Right atrium auricular region (tissue), 2 donors: ENCODE measurements around the gene EHD4. TPM values are rescaled to one million over a fixed set of nuclear protein-coding genes. Genes with fewer than 3 reads are reported as not detected.

Experiments
- DNase-seq: peaks from one replicate; pipeline ENCODE4 v3.0.0-alpha.2; 2019; ENCODE audit warnings: low spot score
- H3K27ac ChIP-seq, 2 donors: fragments of 200-600 bp; sonication (generic); 1 replicate in 1 of 2; 2 replicates in 1 of 2; pipeline ENCODE4 v1.5.1; 2016 to 2019
- H3K27me3 ChIP-seq, 2 donors: fragments of 200-600 bp; sonication (generic); one replicate each; pipeline versions ENCODE4 v1.5.1 to v1.6.0; 2017 to 2019
- H3K36me3 ChIP-seq: fragments of 200-600 bp; sonication (generic); one replicate; pipeline ENCODE4 v1.5.1; 2016
- H3K4me1 ChIP-seq, 2 donors: fragments of 200-600 bp; sonication (generic); one replicate each; pipeline versions ENCODE4 v1.5.1 to v1.6.0; 2017 to 2019
- H3K4me3 ChIP-seq, 2 donors: fragments of 200-600 bp; sonication (generic); 1 replicate in 1 of 2; 2 replicates in 1 of 2; pipeline ENCODE4 v1.5.1; 2017 to 2019; ENCODE audit warnings: mild to moderate bottlenecking in 1 of 2, moderate library complexity in 1 of 2
- H3K9me3 ChIP-seq, 2 donors: fragments of 200-600 bp; sonication (generic); one replicate each; pipeline ENCODE4 v1.5.1; 2019
- CTCF ChIP-seq, 2 donors: fragments of 200-600 bp; sonication (generic); IDR thresholded peaks; one replicate each; pipeline ENCODE4 v1.5.1; 2019; ENCODE audit warnings: antibody characterized with exemption in 2 of 2
- total RNA-seq, 2 donors: library from RNA; depleted of rRNA; stranded (reverse); fragments of >200 nt; gene quantifications; one replicate each; pipeline ENCODE4 v1.1.0, GENCODE V29; 2016

Gene EHD4
- total RNA-seq, 2 donors from 2014 or later, result 22.2 to 26.3 TPM

DNA sequence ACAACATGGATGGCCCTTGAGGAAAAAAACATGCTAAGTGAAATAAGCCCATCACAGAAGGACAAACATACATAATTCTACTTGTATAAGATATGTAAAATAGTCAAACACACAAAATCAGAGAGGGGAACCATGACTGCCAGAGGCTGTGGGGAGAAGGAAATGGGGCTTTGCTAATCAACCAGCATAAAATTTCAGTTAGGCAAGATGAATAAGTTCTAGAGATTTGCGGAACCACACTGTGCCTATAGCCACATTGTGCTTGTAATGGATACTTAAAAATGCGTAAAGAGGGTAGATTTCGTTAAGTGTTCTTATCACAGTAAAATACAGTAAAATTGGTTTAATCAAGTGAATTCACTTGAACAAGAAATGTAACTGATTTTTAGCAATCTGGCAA, 44.8 kb downstream of the EHD4 start:
- TF ChIP-seq CTCF (IDR thresholded peaks at IDR 0.05), result no peak
- Histone ChIP-seq H3K27me3 (no peaks in the 10 kb centered on the region), H3K9me3 (no peaks in the 10 kb centered on the region), H3K27ac (peak overlapping the region; percentile 72 to 77), H3K4me3 (no peak overlapping the region), H3K4me1 (peaks cover 0 to 75% of the 10 kb centered on the region in 2 donors), H3K36me3 (no peaks in the 10 kb centered on the region)
- no peak for DNase-seq

DNA sequence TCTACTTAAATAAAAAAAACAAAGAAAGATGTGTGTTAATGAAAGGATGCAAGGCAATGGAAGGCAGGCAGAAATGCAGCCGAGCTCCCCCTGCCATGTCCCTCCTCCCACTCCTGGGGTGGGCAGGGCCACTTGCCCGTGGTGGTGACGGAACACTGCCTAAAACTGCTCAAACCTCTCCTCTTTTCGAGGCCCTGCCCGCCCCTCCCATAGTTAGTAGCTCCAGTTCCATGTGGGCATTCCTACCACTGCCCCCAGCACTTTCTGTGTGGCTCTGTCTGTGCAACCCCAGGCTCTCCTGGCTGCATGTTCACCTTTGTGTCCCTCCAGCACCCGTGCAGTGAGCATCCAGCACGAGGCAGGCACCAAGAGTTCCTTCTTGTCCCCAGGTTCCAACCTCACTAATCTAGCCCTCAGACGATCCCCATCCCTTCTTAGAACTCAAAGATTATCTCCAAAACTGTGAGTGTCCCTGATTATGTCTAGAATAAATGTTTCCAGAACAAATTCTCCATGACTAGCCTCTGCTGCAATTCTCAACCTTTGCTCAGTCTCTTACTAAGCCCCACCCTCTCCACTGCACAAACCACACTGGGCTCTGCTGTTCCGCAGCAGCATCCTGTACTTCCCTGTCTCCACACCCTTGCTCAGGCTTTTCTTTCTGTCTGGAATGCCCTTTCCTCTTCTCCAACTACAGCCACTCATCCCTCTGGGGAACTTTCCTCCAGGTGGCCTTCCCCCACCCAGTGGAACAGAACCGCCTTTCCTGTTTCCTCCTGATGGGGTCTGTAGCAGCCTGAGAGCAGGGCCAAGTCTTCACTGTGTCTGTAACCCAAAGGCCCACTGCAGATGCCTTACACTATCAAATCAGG, 45.9 kb downstream of the EHD4 start:
- H3K4me1 ChIP-seq, result peaks cover 0 to 71% of the 10 kb centered on the region in 2 donors
- H3K27me3 ChIP-seq, result no peaks in the 10 kb centered on the region
- TF ChIP-seq CTCF (IDR thresholded peaks at IDR 0.05), result no peak
- no peaks in the 10 kb centered on the region for H3K9me3 ChIP-seq
- H3K27ac ChIP-seq, result peak overlapping the region; percentile 5 to 31
- no peaks in the 10 kb centered on the region for H3K36me3 ChIP-seq
- DNase-seq, result no peak
- H3K4me3 ChIP-seq, result no peak overlapping the region

GRCh38 chr15:41925086-41925608, 47.2 kb downstream of the EHD4 start:
- no peak for DNase-seq
- no peak for TF ChIP-seq CTCF (IDR thresholded peaks at IDR 0.05)
- Histone ChIP-seq H3K4me1 (peaks cover 0 to 71% of the 10 kb centered on the region in 2 donors), H3K27me3 (no peaks in the 10 kb centered on the region), H3K9me3 (no peaks in the 10 kb centered on the region), H3K36me3 (no peaks in the 10 kb centered on the region), H3K4me3 (no peak overlapping the region), H3K27ac (no peak overlapping the region)

DNA sequence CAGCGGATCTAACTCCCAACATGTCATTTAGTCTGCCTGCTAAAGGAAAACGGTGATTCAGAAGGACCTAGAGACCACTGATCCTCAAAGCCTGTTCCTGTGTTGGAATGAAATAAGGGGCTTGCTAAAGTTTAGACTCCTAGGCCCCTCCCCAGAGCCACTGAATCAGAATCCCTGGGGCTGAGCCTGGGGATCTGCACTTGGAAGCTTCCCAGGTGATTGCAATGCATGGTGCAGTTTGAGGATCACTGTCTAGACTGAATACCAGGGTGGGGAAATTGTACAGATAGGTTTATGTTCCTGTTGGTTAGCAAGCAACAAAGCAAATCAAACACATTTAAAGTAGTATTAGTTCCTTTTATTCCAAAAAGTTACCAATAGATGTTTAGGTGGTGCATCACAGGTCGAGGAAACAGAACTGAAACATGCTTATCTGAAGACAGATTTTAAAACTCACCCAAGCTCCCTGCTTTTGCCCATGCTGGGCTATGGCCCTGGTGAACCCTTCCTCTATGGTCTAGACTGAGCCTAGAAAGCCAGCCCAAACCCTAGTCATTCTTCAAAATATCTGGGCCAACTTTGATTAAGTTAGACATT, 48.9 kb downstream of the EHD4 start:
- H3K27me3 ChIP-seq, result no peaks in the 10 kb centered on the region
- DNase-seq, result no peak
- no peak overlapping the region for H3K4me3 ChIP-seq
- H3K4me1 ChIP-seq, result peaks cover 0 to 71% of the 10 kb centered on the region in 2 donors
- H3K9me3 ChIP-seq, result no peaks in the 10 kb centered on the region
- H3K36me3 ChIP-seq, result peaks cover 7% of the 10 kb centered on the region
- TF ChIP-seq CTCF (IDR thresholded peaks at IDR 0.05), result no peak
- no peak overlapping the region for H3K27ac ChIP-seq

DNA sequence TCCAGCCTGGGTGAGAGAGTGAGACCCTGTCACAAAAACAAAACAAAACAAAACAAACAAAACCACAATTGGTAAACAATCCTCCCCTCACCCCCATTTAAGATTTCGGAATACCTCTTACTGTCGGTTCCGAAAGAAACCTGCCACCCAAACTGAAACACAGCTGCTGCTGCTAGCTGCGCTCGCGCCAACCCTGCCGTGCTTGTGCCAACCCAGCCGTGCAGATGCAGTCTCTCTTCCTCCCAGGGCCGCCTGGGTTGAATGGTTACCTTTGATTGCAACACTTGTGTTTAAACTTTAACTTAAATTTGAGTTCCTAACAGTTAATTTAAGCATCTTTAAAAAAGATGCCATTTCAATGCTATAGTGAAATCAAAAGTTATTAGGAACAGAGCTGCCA, 50.0 kb downstream of the EHD4 start:
- Histone ChIP-seq H3K27ac (no peak overlapping the region), H3K4me1 (peaks cover 0 to 72% of the 10 kb centered on the region in 2 donors), H3K4me3 (no peak overlapping the region), H3K36me3 (peaks cover 11% of the 10 kb centered on the region), H3K9me3 (no peaks in the 10 kb centered on the region), H3K27me3 (no peaks in the 10 kb centered on the region)
- no peak for TF ChIP-seq CTCF (IDR thresholded peaks at IDR 0.05)
- DNase-seq, result no peak
